Muscle of leg (tissue), 11 donors: ENCODE results near the gene TTLL5. TPM values are rescaled to one million over a fixed set of nuclear protein-coding genes. Genes with fewer than 3 reads are reported as not detected.
A peak's percentile ranks its signal among the peaks of the same experiment; 100 is the strongest.

ENCODE experiments used
- DNase-seq: peaks from one replicate; pipeline ENCODE4 v3.0.0; 2013
- H3K27ac ChIP-seq: one replicate; pipeline ENCODE4 v1.5.1; 2013; ENCODE audit warnings: mild to moderate bottlenecking, low read length, control low read depth
- H3K27me3 ChIP-seq: one replicate; pipeline ENCODE4 v1.6.1; 2013; ENCODE audit warnings: low read length; ENCODE audit not compliant: control insufficient read depth, insufficient read depth
- H3K36me3 ChIP-seq: one replicate; pipeline ENCODE4 v1.6.1; 2013; ENCODE audit warnings: low read length; ENCODE audit not compliant: control insufficient read depth, insufficient read depth
- H3K4me1 ChIP-seq: one replicate; pipeline ENCODE4 v1.6.1; 2013; ENCODE audit warnings: low read length; ENCODE audit not compliant: control insufficient read depth, insufficient read depth
- H3K4me3 ChIP-seq: one replicate; pipeline ENCODE4 v1.5.1; 2013; ENCODE audit warnings: low read length, control low read depth
- H3K9me3 ChIP-seq: replicated peaks from 2 replicates; pipeline ENCODE4 v1.6.1; 2013; ENCODE audit warnings: low read depth, low read length; ENCODE audit not compliant: control insufficient read depth
- WGBS: methylation state at CpG from one replicate; pipeline ENCODE4 v1.1.5; 2013; ENCODE audit warnings: missing lambda C conversion rate; ENCODE audit not compliant: insufficient coverage; 5-methylcytosine and 5-hydroxymethylcytosine counted together
- polyA plus RNA-seq, 8 donors: library from polyadenylated mRNA; unstranded; fragments of 120-200 nt; gene quantifications; one replicate each; pipeline versions ENCODE4 v1.2.1 to v1.2.3, GENCODE V29; 2013; ENCODE audit warnings: inconsistent platforms in 1 of 8, low replicate concordance in 1 of 8; ENCODE audit not compliant: insufficient read length in 8 of 8, insufficient read depth in 1 of 8
- total RNA-seq: library from RNA; stranded (reverse); fragments of 120-200 nt; gene quantifications from one replicate; pipeline ENCODE4 v1.2.4, GENCODE V29; 2013

Gene TTLL5
- total and polyA plus RNA-seq, 9 donors, result 12.0 to 21.1 (median 15.2) TPM

- peak; percentile 70 for DNase-seq
- Histone ChIP-seq H3K9me3 (no peaks in the 10 kb centered on the region), H3K4me3 (no peak overlapping the region), H3K27me3 (no peaks in the 10 kb centered on the region), H3K36me3 (peaks cover 8% of the 10 kb centered on the region), H3K27ac (peak overlapping the region; percentile 89), H3K4me1 (peaks cover 12% of the 10 kb centered on the region)
- WGBS, result no CpG with 5 or more reads among the region's 4 CpGs
These were observed 50.2 kb downstream of the TTLL5 start for GRCh38 chr14:75711105-75711795.

- Histone ChIP-seq H3K4me1 (peaks cover 12% of the 10 kb centered on the region), H3K27ac (peak overlapping the region; percentile 89), H3K4me3 (no peak overlapping the region), H3K36me3 (peaks cover 8% of the 10 kb centered on the region), H3K27me3 (no peaks in the 10 kb centered on the region), H3K9me3 (no peaks in the 10 kb centered on the region)
- peak; percentile 91 for DNase-seq
- 39% methylated on average over 4 of the region's 4 CpGs for WGBS
These were observed 50.8 kb downstream of the TTLL5 start for GRCh38 chr14:75711796-75712211.

DNA sequence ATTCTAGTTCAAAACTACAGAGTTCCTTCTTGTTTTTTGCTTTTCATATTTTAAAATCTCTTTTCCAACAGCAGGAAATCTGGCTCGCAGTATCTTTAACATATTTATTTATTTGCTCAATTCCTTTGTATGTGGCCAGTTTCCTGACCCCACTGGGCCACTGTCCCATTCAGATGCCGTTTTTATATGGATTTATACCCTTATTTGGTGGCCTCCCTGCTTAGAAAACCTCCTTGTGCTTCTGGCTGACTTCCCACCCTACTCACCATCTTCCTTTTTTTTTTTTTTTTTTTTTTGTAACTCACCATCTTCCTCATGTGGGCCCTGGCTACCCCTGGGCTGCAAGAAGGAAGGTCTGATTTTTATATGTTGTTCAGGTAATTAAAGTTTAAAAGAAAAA, 53.9 kb downstream of the TTLL5 start:
- WGBS, result no CpG with 5 or more reads among the region's 2 CpGs
- H3K9me3 ChIP-seq, result no peaks in the 10 kb centered on the region
- no peaks in the 10 kb centered on the region for H3K27me3 ChIP-seq
- H3K27ac ChIP-seq, result no peak overlapping the region
- H3K36me3 ChIP-seq, result peaks cover 12% of the 10 kb centered on the region
- no peak for DNase-seq
- peaks cover 12% of the 10 kb centered on the region for H3K4me1 ChIP-seq
- no peak overlapping the region for H3K4me3 ChIP-seq

- Histone ChIP-seq H3K9me3 (no peaks in the 10 kb centered on the region), H3K4me3 (no peak overlapping the region), H3K4me1 (peaks cover 17% of the 10 kb centered on the region), H3K27me3 (no peaks in the 10 kb centered on the region), H3K36me3 (peaks cover 15% of the 10 kb centered on the region), H3K27ac (no peak overlapping the region)
- WGBS, result no CpG with 5 or more reads among the region's 2 CpGs
- no peak for DNase-seq
These were observed 55.1 kb downstream of the TTLL5 start for GRCh38 chr14:75715926-75716780.

- Histone ChIP-seq H3K4me1 (peaks cover 9% of the 10 kb centered on the region), H3K27me3 (no peaks in the 10 kb centered on the region), H3K36me3 (peaks cover 15% of the 10 kb centered on the region), H3K27ac (peak overlapping the region; percentile 47), H3K9me3 (no peaks in the 10 kb centered on the region), H3K4me3 (no peak overlapping the region)
- no peak for DNase-seq
- 87% methylated on average over 3 of the region's 3 CpGs for WGBS
These were observed 56.7 kb downstream of the TTLL5 start for GRCh38 chr14:75717729-75718128.

DNA sequence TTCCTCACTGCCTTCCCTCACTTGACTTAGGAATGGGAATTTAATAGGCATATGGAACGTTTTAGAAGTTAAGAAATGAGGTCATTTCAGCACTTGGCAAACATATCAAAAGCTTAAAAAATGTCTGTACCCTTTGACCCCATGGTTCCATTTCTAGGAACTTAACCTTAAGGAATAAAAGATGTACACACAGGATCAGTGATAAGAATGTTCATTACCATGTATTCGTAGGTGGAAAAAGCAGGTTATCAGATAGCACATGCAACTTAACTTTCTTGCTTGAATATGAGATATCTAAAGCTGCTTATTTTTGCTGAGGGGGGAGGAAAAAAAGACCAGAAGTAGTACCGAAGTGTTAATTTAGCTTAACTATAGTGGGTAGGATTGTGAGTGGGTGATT, 57.2 kb downstream of the TTLL5 start:
- Histone ChIP-seq H3K4me1 (peaks cover 9% of the 10 kb centered on the region), H3K36me3 (peaks cover 18% of the 10 kb centered on the region), H3K27me3 (no peaks in the 10 kb centered on the region), H3K9me3 (no peaks in the 10 kb centered on the region), H3K4me3 (no peak overlapping the region), H3K27ac (peak overlapping the region; percentile 47)
- no CpG with 5 or more reads among the region's 3 CpGs for WGBS
- DNase-seq, result no peak

GRCh38 chr14:75720116-75720515, 59.1 kb downstream of the TTLL5 start:
- Histone ChIP-seq H3K27me3 (no peaks in the 10 kb centered on the region), H3K9me3 (no peaks in the 10 kb centered on the region), H3K4me1 (peaks cover 12% of the 10 kb centered on the region), H3K36me3 (peaks cover 21% of the 10 kb centered on the region), H3K27ac (peak overlapping the region; percentile 48), H3K4me3 (no peak overlapping the region)
- WGBS, result 60% methylated on average over 1 of the region's 2 CpGs
- DNase-seq, result no peak

DNA sequence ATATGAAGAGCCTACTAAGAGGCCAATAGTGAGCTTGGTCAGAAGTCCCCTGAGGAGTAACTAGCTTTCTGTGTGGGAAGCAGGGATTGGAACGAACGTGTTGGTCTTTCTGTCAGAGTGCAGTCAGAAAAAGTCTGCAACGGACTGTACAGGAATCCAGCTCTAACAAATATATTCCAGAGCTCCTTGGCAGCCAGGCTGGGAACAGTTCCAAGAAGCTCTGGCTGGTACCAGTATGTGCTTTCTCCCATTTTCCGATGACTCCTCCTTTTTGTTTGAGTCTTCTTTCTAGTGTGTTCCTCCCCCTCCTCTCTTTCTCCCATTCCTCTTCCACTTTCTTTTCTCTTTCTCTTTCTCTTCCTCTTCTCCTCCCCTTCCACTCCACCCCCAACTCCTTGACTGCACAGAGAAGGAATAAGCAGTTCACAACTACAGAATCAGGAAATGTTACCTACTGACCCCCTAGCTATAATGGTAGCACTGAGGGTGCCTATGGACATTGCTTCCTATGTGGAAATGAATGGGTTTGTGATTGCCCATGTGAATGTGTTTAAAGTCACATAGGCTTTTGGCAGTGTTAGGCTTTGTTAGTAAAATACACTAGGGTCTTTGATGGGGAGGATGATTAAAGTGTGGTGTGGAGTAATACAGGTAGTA, 59.9 kb downstream of the TTLL5 start:
- Histone ChIP-seq H3K36me3 (peaks cover 21% of the 10 kb centered on the region), H3K9me3 (no peaks in the 10 kb centered on the region), H3K27ac (peak overlapping the region; percentile 48), H3K27me3 (no peaks in the 10 kb centered on the region), H3K4me1 (peaks cover 12% of the 10 kb centered on the region), H3K4me3 (no peak overlapping the region)
- 39% methylated on average over 2 of the region's 4 CpGs for WGBS
- DNase-seq, result peak; percentile 90

GRCh38 chr14:75723716-75724115, 62.7 kb downstream of the TTLL5 start:
- no peak for DNase-seq
- Histone ChIP-seq H3K27ac (no peak overlapping the region), H3K9me3 (peaks cover 2% of the 10 kb centered on the region), H3K4me3 (no peak overlapping the region), H3K27me3 (no peaks in the 10 kb centered on the region), H3K36me3 (peaks cover 17% of the 10 kb centered on the region), H3K4me1 (peaks cover 11% of the 10 kb centered on the region)
- WGBS, result no CpG with 5 or more reads among the region's 1 CpG
